NCI-H1417 (cell line): ENCODE data around the gene CABLES1.

Source experiments
- DNase-seq, 3 experiments: peaks; one replicate each; lab custom pipeline; 2025; lab: John Stamatoyannopoulos, UW

Gene CABLES1

GRCh38 chr18:23194155-23194996 is 59.1 kb downstream of the CABLES1 start:
- no peak for DNase-seq

GRCh38 chr18:23194997-23195957 is 60.0 kb downstream of the CABLES1 start:
- peak in 1 of 3 experiments; percentile 23 for DNase-seq

- DNase-seq = peak in 1 of 3 experiments; percentile 37
These were observed 61.1 kb downstream of the CABLES1 start for GRCh38 chr18:23196119-23197007.

- no peak for DNase-seq
These were observed 63.0 kb downstream of the CABLES1 start for GRCh38 chr18:23198217-23198845.

DNA sequence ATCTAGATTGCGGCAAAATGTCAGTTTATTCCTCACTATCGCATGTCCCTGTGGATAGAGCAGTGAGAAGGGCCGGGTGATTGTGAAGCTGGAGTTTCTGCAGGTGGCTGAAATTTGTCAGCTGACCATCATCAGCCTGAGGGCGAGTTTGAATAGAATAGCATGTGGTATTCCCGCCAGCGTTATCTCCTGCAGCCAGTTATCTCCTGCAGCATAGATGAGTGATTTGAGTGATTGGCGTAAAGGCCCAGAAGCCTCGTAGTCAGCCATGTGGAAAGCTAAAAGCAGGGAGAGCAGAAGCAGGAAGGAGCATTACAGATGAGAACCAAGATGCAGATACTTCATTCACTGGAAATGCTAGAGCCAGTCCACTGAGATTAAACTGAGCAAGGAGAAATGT is 65.5 kb downstream of the CABLES1 start:
- peak; percentile 10 to 61 (median 42) for DNase-seq

DNA sequence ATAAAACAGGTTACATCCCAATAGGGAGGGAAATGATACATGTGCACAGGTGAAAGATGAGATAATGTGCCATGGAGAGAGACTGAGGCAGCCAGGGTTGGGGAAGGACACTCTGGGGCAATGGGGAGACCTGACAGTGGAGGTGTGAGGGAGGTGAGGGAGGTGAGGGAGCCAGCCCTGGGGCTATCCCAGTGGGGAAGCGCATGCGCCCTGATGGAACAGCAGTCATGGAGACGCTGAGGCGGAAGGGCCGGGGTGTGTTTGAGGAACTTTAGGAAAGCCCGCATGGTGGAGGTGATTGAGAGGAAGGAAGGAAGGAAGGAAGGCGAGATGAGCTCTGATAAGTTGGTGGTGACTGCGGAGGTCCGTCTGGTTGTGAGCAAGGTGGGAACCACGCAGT is 66.5 kb downstream of the CABLES1 start:
- DNase-seq = no peak

DNA sequence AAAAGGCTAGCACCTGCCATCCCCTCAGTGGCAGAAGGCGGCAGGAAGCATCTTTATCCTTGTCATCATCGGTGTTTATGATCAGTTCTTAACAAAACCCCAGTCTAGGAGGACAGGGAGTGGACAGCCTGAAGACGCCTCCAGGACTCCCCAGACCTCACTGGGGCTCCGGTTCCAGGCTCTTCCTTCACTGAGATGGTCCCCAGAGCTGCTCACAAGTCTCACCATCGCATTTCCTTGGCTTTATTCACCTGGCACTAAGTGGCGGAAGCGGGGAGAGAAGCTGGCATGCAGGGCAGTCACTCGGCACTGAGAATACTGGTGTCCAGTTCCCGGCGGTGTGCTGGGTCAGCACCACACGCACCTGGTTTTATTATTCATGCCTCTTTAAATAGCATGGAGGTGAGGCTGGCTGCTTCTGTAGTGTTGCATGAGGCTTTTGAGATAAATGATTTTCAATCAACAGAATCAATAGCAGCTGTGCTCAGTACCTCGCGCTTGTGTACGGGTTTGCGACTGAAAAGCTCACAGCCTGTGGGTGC is 68.7 kb downstream of the CABLES1 start:
- no peak for DNase-seq

DNA sequence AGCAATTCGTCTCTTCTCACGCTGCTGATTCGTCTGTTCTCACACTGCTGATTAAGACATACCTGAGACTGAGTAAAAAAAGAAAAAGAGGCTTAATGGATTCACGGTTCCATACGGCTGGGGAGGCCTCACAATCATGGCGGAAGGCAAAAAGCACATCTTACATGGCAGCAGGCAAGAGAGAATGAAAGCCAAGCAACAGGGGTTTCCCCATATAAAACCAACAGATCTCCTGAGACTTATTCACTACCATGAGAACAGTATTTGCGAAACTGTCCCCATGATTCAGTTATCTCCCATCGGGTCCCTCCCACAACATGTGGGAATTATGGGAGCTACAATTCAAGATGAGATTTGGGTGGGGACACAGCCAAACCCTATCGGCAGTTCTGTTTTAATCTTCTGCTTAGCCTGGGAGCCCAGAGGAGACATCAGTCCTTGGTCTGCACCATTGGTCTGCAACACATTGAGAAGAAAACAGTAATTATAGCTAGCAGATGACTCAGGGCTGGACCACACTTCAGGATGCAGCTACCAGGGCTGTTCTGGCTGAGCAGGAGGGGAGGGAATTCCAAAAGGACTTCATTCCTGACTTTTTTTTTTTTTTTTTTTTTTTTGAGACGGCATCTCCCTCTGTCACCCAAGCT is 69.4 kb downstream of the CABLES1 start:
- DNase-seq = no peak

GRCh38 chr18:23205980-23206379 is 70.7 kb downstream of the CABLES1 start:
- DNase-seq = no peak

DNA sequence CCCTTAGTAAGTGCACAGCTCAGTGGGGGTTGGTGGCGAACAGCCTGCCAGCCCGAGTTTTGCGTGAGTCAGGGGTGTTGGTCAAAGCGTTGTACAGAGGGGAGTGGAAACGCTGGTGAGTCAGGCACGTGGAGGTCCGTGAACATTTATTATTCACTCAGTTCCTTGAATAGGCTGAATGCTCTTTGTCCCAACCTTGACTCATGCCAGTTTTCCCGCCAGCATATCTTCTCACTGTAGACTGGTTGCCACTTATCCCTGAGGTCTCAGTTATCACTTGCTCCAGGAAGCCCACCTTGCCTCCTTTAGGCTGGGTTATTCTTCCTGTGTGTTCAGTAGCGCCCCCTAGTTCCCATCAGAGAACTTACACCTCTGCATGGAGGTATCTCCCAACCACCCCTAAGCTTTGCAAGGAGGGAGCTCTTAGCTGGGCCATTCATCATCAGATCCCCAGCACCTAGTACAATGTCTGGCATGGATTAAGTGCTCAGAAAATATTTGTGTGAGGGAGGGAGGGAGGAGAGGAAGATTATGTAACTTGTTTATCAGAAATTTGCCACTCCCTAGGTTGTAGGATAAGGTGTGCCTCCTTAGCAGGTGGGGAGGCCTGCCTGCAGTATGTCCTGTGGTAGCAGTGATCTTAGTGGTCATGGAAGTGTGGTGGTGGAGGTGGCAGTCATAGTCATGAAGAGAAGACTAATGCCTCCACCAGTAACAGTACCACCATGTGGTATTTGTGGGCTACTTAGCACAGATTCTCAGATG is 72.1 kb downstream of the CABLES1 start:
- no peak for DNase-seq

GRCh38 chr18:23207994-23208393 is 72.7 kb downstream of the CABLES1 start:
- DNase-seq = no peak

DNA sequence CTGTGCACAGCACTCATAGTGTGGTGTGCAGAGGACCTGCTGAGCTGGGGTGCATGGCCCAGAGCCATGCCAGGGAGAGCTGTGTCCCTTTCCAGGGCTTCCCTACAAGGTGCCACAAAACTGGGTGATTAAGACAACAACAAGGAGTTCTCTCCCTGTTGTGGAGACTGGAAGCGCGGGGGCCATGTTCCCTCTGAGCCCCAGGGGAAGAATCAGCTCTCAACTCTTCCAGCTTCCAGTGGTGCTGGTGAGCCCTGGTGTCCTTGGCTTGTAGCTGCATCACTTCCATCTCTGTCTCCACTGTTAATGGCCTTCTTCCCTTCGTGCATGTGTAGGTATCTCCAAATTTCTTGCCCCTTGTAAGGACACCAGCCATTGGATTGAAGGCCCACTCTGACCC is 73.3 kb downstream of the CABLES1 start:
- no peak for DNase-seq

DNA sequence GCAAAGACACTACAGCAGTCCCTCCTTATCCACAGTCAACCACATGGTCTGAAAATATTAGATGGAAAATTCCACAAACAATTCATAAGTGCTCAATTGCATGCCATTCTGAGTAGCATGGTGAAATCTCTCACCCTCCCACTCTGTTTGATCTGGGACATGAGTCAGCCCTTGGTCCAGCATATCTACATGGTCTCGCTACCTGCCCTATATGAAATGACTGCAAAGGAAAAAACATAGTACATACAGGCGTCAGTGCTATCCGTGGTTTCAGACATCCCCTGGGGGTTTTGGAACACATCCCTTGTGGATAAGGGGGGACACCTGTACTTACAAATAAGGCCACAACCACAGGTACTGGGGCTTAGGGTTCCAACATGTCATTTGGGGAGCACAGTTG is 73.7 kb downstream of the CABLES1 start:
- DNase-seq = no peak

GRCh38 chr18:23209796-23210195 is 74.5 kb downstream of the CABLES1 start:
- DNase-seq = no peak

DNA sequence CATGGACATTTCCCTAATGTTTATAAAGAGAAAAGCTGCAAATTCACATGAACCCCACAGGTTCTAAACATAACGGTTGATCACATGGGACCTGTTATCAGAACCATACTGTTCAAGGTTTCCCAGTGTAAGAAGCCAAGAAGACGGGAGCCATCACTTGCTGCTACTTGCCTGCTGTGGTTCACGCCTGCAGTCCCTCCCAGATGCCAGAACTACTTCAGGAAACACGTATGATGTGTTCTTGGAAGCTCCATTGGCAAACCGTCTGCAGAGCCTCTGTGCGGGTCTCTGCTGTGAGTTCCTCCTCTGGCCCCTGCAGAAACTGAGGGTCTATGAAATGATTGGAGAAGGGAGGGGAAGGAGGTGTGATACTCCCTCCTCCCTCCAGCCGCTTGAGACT is 75.2 kb downstream of the CABLES1 start:
- DNase-seq = no peak

GRCh38 chr18:23211146-23211545 is 75.9 kb downstream of the CABLES1 start:
- no peak for DNase-seq

- no peak for DNase-seq
These were observed 76.9 kb downstream of the CABLES1 start for GRCh38 chr18:23212161-23212560.

DNA sequence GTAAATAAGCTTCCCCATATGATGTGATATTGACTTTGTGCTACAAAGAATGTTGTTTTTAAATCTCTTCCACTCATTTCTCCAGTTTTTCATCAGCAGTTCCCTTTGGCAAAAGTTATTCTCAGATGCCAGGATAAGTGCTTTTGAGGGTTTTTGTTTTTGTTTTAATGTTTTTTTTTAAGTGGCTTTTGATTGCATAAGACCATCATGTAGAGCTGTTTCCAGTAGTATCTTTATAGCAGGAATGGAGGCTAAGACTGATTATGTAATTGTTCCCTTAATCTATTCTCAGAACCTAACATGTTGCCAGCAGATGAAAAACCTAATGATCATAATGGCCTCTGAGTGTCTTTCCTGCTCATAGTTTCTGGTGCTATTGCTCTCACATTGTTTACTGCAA is 77.9 kb downstream of the CABLES1 start:
- no peak for DNase-seq

DNA sequence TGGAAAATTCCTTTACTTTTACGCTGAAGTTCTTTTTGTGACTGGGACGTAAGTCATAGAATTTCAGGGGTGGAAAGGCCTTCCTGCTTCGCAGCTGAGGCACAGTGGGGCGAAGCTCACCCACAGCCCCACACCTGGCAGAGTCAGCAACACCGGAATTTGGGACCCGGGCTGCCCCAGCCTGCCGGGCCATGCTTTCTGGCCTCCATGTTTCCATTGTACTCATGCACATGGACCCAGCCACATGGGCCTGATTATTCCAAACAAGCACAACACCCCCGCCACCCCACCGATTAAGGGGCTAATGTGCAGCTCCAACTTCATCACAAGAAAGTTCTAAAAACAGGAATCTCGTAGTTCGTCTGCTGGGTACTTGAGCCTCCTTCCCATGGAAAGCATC is 82.5 kb downstream of the CABLES1 start:
- DNase-seq = no peak

GRCh38 chr18:23220355-23220754 is 85.1 kb downstream of the CABLES1 start:
- DNase-seq = no peak
